K562 (cell line): ENCODE measurements around the gene FAM25C.
"Not testable (repeated sequence)": the region's sequence is repeated elsewhere in the genome, so short reads cannot be mapped to it uniquely, and the experiment has no call there.

Experiments
- BHLHE40 ChIP-seq: IDR thresholded peaks from 2 replicates; pipeline ENCODE4 v1.6.1; 2011; ENCODE audit warnings: low read length, improper control_type of control experiment
- ETV6 ChIP-seq, 3 experiments: fragments of 150-350 bp in 1 of 3; sonication (generic) in 1 of 3; formaldehyde crosslinking in 1 of 3; IDR thresholded peaks; 2 replicates each; pipeline versions ENCODE4 v1.6.1 to v1.8.0; 2014 to 2022; ENCODE audit warnings: borderline replicate concordance in 2 of 3, low read depth in 2 of 3, antibody characterized with exemption in 1 of 3, low read length in 1 of 3, mild to moderate bottlenecking in 1 of 3, missing genetic modification reagents in 1 of 3
- NFE2 ChIP-seq: IDR thresholded peaks from 2 replicates; pipeline ENCODE4 v1.6.1; 2014; ENCODE audit warnings: antibody characterized with exemption, low read depth
- POLR2A ChIP-seq: fragments of 450-650 bp; conservative IDR thresholded peaks from 2 replicates; pipeline ENCODE4 v1.6.1; 2016
- TBP ChIP-seq: optimal IDR thresholded peaks from 2 replicates; pipeline ENCODE3; 2011; ENCODE audit warnings: low read depth, low read length, improper control_type of control experiment
- ZNF444 ChIP-seq: fragments of 250-450 bp; sonication (Bioruptor Pico); IDR thresholded peaks from 2 replicates; pipeline ENCODE4 v1.4.0; 2020; ENCODE audit warnings: mild to moderate bottlenecking, moderate library complexity
- ZNF764 ChIP-seq: fragments of 250-450 bp; sonication (Bioruptor Pico); IDR thresholded peaks from 2 replicates; pipeline ENCODE4 v1.4.0; 2020; ENCODE audit warnings: low read depth, mild to moderate bottlenecking, moderate library complexity

GRCh38 chr10:47992560-47992959 lies 7.0 kb downstream of the FAM25C start:
- TF ChIP-seq POLR2A; BHLHE40; TBP; NFE2; ZNF444; ETV6 (IDR thresholded peaks at IDR 0.05; ENCODE audit: borderline replicate concordance in 1 of 2, low read depth in 2 of 2, low read length in 1 of 2); ETV6 (CRISPR knock-in tag; IDR thresholded peaks at IDR 0.05; ENCODE audit: borderline replicate concordance); ZNF764: not testable (repeated sequence)
